Neural progenitor cell (in vitro differentiated cells): ENCODE data around the gene NQO2. TPM values are rescaled to one million over a fixed set of nuclear protein-coding genes. Genes with fewer than 3 reads are reported as not detected.

Source experiments
- DNase-seq: peaks from one replicate; pipeline ENCODE4 v3.0.0-alpha.2; 2016; ENCODE audit warnings: low spot score
- H2AFZ ChIP-seq: fragments of 200-600 bp; sonication (generic); replicated peaks from 2 replicates; pipeline ENCODE4 v1.6.1; 2016; ENCODE audit warnings: antibody characterized with exemption
- H3F3A ChIP-seq: fragments of 200-600 bp; sonication (generic); 2 replicates; pipeline ENCODE4 v1.6.1; 2016; ENCODE audit warnings: antibody characterized with exemption, low read depth
- H3K27ac ChIP-seq: fragments of 200-600 bp; sonication (generic); 2 replicates; pipeline ENCODE4 v1.5.1; 2016; ENCODE audit warnings: mild to moderate bottlenecking
- H3K27me3 ChIP-seq: fragments of 200-600 bp; sonication (generic); 2 replicates; pipeline ENCODE4 v1.6.1; 2016; ENCODE audit warnings: mild to moderate bottlenecking, moderate library complexity
- H3K36me3 ChIP-seq: fragments of 200-600 bp; sonication (generic); 2 replicates; pipeline ENCODE4 v1.5.1; 2016
- H3K4me1 ChIP-seq: fragments of 200-600 bp; sonication (generic); 2 replicates; pipeline ENCODE4 v1.6.1; 2016; ENCODE audit warnings: mixed run types
- H3K4me2 ChIP-seq: fragments of 200-600 bp; sonication (generic); 2 replicates; pipeline ENCODE4 v1.6.1; 2016
- H3K4me3 ChIP-seq: fragments of 200-600 bp; sonication (generic); 2 replicates; pipeline ENCODE4 v1.5.1; 2016
- H3K79me2 ChIP-seq: fragments of 200-600 bp; sonication (generic); 2 replicates; pipeline ENCODE4 v1.6.1; 2016; ENCODE audit warnings: low read depth
- H3K9ac ChIP-seq: fragments of 200-600 bp; sonication (generic); 2 replicates; pipeline ENCODE4 v1.6.1; 2016
- H3K9me3 ChIP-seq: fragments of 200-600 bp; sonication (generic); 2 replicates; pipeline ENCODE4 v1.5.1; 2016; ENCODE audit warnings: low read depth
- H4K20me1 ChIP-seq: fragments of 200-600 bp; sonication (generic); 2 replicates; pipeline ENCODE4 v1.6.1; 2016; ENCODE audit warnings: low read depth
- H3K27ac Mint-ChIP-seq: 3 replicates; pipeline ENCODE4 v1.8.0; 2021; ENCODE audit warnings: mixed read lengths
- H3K27me3 Mint-ChIP-seq: 2 replicates; pipeline ENCODE4 v1.8.0; 2022; ENCODE audit warnings: low read depth, mild to moderate bottlenecking, inconsistent platforms, moderate library complexity, mixed read lengths; ENCODE audit not compliant: insufficient read depth
- H3K36me3 Mint-ChIP-seq: 3 replicates; pipeline ENCODE4 v1.8.0; 2021; ENCODE audit warnings: mixed read lengths
- H3K4me1 Mint-ChIP-seq: 3 replicates; pipeline ENCODE4 v1.8.0; 2021; ENCODE audit warnings: mixed read lengths
- H3K4me3 Mint-ChIP-seq: 3 replicates; pipeline ENCODE4 v1.8.0; 2021; ENCODE audit warnings: mild to moderate bottlenecking, moderate library complexity, mixed read lengths
- H3K9me3 Mint-ChIP-seq: 3 replicates; pipeline ENCODE4 v1.8.0; 2020; ENCODE audit warnings: mixed read lengths
- EZH2 ChIP-seq: fragments of 200-600 bp; sonication (generic); IDR thresholded peaks from 2 replicates; pipeline ENCODE4 v1.6.1; 2017; ENCODE audit warnings: antibody characterized with exemption, mild to moderate bottlenecking, moderate library complexity
- EZH2phosphoT487 ChIP-seq: fragments of 200-600 bp; sonication (generic); IDR thresholded peaks from 2 replicates; pipeline ENCODE4 v1.6.1; 2017; ENCODE audit warnings: antibody characterized with exemption
- total RNA-seq: library from RNA; depleted of rRNA; stranded (reverse); fragments of >200 nt; gene quantifications from 2 replicates; pipeline ENCODE4 v1.2.3, GENCODE V29; 2015; ENCODE audit warnings: low replicate concordance
- TF ChIP-seq, protein P1 (sequence below): fragments of 200-600 bp; sonication (generic); IDR thresholded peaks from 2 replicates; pipeline ENCODE4 v1.5.1; 2017; ENCODE audit warnings: antibody characterized with exemption, mild to moderate bottlenecking

Gene NQO2
- total RNA-seq, 1 donor from 2014 or later, result 19.5 TPM

GRCh38 chr6:2962636-2963035 lies 37.1 kb upstream of the NQO2 start:
- Mint-ChIP-seq H3K36me3 (no peaks in the 10 kb centered on the region), H3K27me3 (peaks cover 11% of the 10 kb centered on the region), H3K4me3 (no peak overlapping the region), H3K4me1 (peaks cover 42% of the 10 kb centered on the region), H3K9me3 (no peaks in the 10 kb centered on the region), H3K27ac (no peak overlapping the region)
- H3K4me2 ChIP-seq, result no peak overlapping the region
- no peaks in the 10 kb centered on the region for H3K79me2 ChIP-seq
- TF ChIP-seq EZH2 (no peak), EZH2phosphoT487 (no peak)
- TF ChIP-seq, protein P1, sequence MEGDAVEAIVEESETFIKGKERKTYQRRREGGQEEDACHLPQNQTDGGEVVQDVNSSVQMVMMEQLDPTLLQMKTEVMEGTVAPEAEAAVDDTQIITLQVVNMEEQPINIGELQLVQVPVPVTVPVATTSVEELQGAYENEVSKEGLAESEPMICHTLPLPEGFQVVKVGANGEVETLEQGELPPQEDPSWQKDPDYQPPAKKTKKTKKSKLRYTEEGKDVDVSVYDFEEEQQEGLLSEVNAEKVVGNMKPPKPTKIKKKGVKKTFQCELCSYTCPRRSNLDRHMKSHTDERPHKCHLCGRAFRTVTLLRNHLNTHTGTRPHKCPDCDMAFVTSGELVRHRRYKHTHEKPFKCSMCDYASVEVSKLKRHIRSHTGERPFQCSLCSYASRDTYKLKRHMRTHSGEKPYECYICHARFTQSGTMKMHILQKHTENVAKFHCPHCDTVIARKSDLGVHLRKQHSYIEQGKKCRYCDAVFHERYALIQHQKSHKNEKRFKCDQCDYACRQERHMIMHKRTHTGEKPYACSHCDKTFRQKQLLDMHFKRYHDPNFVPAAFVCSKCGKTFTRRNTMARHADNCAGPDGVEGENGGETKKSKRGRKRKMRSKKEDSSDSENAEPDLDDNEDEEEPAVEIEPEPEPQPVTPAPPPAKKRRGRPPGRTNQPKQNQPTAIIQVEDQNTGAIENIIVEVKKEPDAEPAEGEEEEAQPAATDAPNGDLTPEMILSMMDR, result no peak
- H3K9ac ChIP-seq, result no peak overlapping the region
- H3K36me3 ChIP-seq, result no peaks in the 10 kb centered on the region
- peaks cover 22% of the 10 kb centered on the region for H3K4me1 ChIP-seq
- H3F3A ChIP-seq, result peaks cover 6% of the 10 kb centered on the region
- H3K27ac ChIP-seq, result no peak overlapping the region
- no peak for DNase-seq
- no peak overlapping the region for H3K4me3 ChIP-seq
- no peaks in the 10 kb centered on the region for H3K9me3 ChIP-seq
- H3K27me3 ChIP-seq, result no peaks in the 10 kb centered on the region
- no peaks in the 10 kb centered on the region for H4K20me1 ChIP-seq
- no peak overlapping the region for H2AFZ ChIP-seq

GRCh38 chr6:2963756-2964155 lies 35.9 kb upstream of the NQO2 start:
- peaks cover 45% of the 10 kb centered on the region for H3K4me1 Mint-ChIP-seq
- Histone ChIP-seq H3K4me3 (no peak overlapping the region), H2AFZ (no peak overlapping the region), H3K27ac (no peak overlapping the region), H3K4me1 (peaks cover 24% of the 10 kb centered on the region), H3K27me3 (no peaks in the 10 kb centered on the region), H3K9ac (no peak overlapping the region), H3K4me2 (no peak overlapping the region), H4K20me1 (no peaks in the 10 kb centered on the region), H3F3A (peaks cover 9% of the 10 kb centered on the region), H3K36me3 (no peaks in the 10 kb centered on the region), H3K79me2 (no peaks in the 10 kb centered on the region), H3K9me3 (no peaks in the 10 kb centered on the region)
- DNase-seq, result no peak
- TF ChIP-seq, protein P1, result no peak
- TF ChIP-seq EZH2, result no peak
- TF ChIP-seq EZH2phosphoT487, result no peak
- H3K27me3 Mint-ChIP-seq, result peaks cover 12% of the 10 kb centered on the region
- H3K36me3 Mint-ChIP-seq, result no peaks in the 10 kb centered on the region
- H3K4me3 Mint-ChIP-seq, result no peak overlapping the region
- no peaks in the 10 kb centered on the region for H3K9me3 Mint-ChIP-seq
- H3K27ac Mint-ChIP-seq, result no peak overlapping the region

- Histone ChIP-seq H3K27ac (no peak overlapping the region), H3K4me3 (no peak overlapping the region), H4K20me1 (no peaks in the 10 kb centered on the region), H3F3A (peaks cover 21% of the 10 kb centered on the region), H3K9me3 (no peaks in the 10 kb centered on the region), H3K4me1 (peaks cover 26% of the 10 kb centered on the region), H3K9ac (no peak overlapping the region), H3K79me2 (no peaks in the 10 kb centered on the region), H2AFZ (no peak overlapping the region), H3K4me2 (no peak overlapping the region), H3K27me3 (no peaks in the 10 kb centered on the region), H3K36me3 (no peaks in the 10 kb centered on the region)
- TF ChIP-seq EZH2 (no peak), EZH2phosphoT487 (no peak)
- TF ChIP-seq, protein P1, result no peak
- Mint-ChIP-seq H3K36me3 (no peaks in the 10 kb centered on the region), H3K27me3 (peaks cover 15% of the 10 kb centered on the region), H3K27ac (no peak overlapping the region), H3K4me1 (peaks cover 44% of the 10 kb centered on the region), H3K4me3 (no peak overlapping the region), H3K9me3 (no peaks in the 10 kb centered on the region)
- no peak for DNase-seq
Observed at GRCh38 chr6:2964793-2965505, 34.7 kb upstream of the NQO2 start.
